Endothelial cell (in vitro differentiated cells): ENCODE data around the gene MVK. TPM values are rescaled to one million over a fixed set of nuclear protein-coding genes. Genes with fewer than 3 reads are reported as not detected.

Source experiments
- DNase-seq: peaks from one replicate; pipeline ENCODE4 v3.0.0; 2021; ENCODE audit warnings: low spot score
- H3K27ac Mint-ChIP-seq: one replicate; pipeline ENCODE4 v1.8.0; 2021; ENCODE audit warnings: mixed read lengths, inconsistent platforms; ENCODE audit not compliant: unreplicated experiment
- H3K27me3 Mint-ChIP-seq: one replicate; pipeline ENCODE4 v1.8.0; 2021; ENCODE audit warnings: mild to moderate bottlenecking, moderate library complexity, mixed read lengths, inconsistent platforms; ENCODE audit not compliant: unreplicated experiment
- H3K36me3 Mint-ChIP-seq: one replicate; pipeline ENCODE4 v1.8.0; 2021; ENCODE audit warnings: mild to moderate bottlenecking, low read depth, mixed read lengths, inconsistent platforms; ENCODE audit not compliant: unreplicated experiment
- H3K4me1 Mint-ChIP-seq: one replicate; pipeline ENCODE4 v1.8.0; 2021; ENCODE audit warnings: mild to moderate bottlenecking, mixed read lengths, inconsistent platforms; ENCODE audit not compliant: unreplicated experiment
- H3K4me3 Mint-ChIP-seq: one replicate; pipeline ENCODE4 v1.8.0; 2021; ENCODE audit warnings: mild to moderate bottlenecking, mixed read lengths, inconsistent platforms; ENCODE audit not compliant: unreplicated experiment
- H3K9me3 Mint-ChIP-seq: one replicate; pipeline ENCODE4 v1.8.0; 2021; ENCODE audit warnings: mixed read lengths, inconsistent platforms; ENCODE audit not compliant: unreplicated experiment
- CTCF ChIP-seq: fragments of 200-600 bp; sonication (generic); IDR thresholded peaks from one replicate; pipeline ENCODE4 v1.5.0; 2021; ENCODE audit warnings: antibody characterized with exemption; ENCODE audit not compliant: unreplicated experiment
- long read RNA-seq: library from polyadenylated mRNA; unstranded; transcript quantifications from one replicate; pipeline ENCODE4 v2.0.0, GENCODE V29; 2020; ENCODE audit not compliant: unreplicated experiment
- total RNA-seq: library from RNA; stranded (reverse); fragmentation: NEBNext Ultra II Directional; extraction: Animal tissue kit (Norgen Biotek cat#: 25700); gene quantifications from one replicate; pipeline ENCODE4 v1.2.1, GENCODE V29; 2021; ENCODE audit not compliant: unreplicated experiment

Gene MVK
- 40.7 TPM for total RNA-seq
- long read RNA-seq, transcript MVK-201 (11 exons, 1,956 nt), result major isoform, 27 of 33 reads
- long read RNA-seq, partial matches to known transcripts, result 2 of 33 reads
- long read RNA-seq, other reads (novel, unspliced or antisense), result 2 of 33 reads

- H3K36me3 Mint-ChIP-seq, result peaks cover 10% of the 10 kb centered on the region
- TF ChIP-seq CTCF, result no peak
- peak within 1 kb of the TSS; percentile 94 for H3K4me3 Mint-ChIP-seq
- peaks cover 40% of the 10 kb centered on the region for H3K4me1 Mint-ChIP-seq
- DNase-seq, result peak; percentile 97
- peak within 1 kb of the TSS; percentile 78 for H3K27ac Mint-ChIP-seq
- no peaks in the 10 kb centered on the region for H3K9me3 Mint-ChIP-seq
- peaks cover 2% of the 10 kb centered on the region for H3K27me3 Mint-ChIP-seq
Observed at GRCh38 chr12:109573029-109573913, at the start of gene MVK, which contains the start of gene MMAB. MVK (plus strand) TSS chr12:109573794; CDS start chr12:109574823, 1,029 bp downstream. MMAB (minus strand) TSS chr12:109573504; CDS start chr12:109573480, 24 bp downstream.

GRCh38 chr12:109524466-109525278 is 48.9 kb upstream of the MVK start:
- no peak for TF ChIP-seq CTCF
- H3K4me1 Mint-ChIP-seq, result peaks cover 9% of the 10 kb centered on the region
- peaks cover 10% of the 10 kb centered on the region for H3K27me3 Mint-ChIP-seq
- no peak for DNase-seq
- no peak overlapping the region for H3K27ac Mint-ChIP-seq
- no peaks in the 10 kb centered on the region for H3K9me3 Mint-ChIP-seq
- H3K4me3 Mint-ChIP-seq, result no peak overlapping the region
- H3K36me3 Mint-ChIP-seq, result peaks cover 52% of the 10 kb centered on the region

GRCh38 chr12:109525279-109525585 is 48.4 kb upstream of the MVK start:
- H3K27me3 Mint-ChIP-seq, result peaks cover 10% of the 10 kb centered on the region
- no peak overlapping the region for H3K4me3 Mint-ChIP-seq
- no peak for DNase-seq
- H3K4me1 Mint-ChIP-seq, result peaks cover 3% of the 10 kb centered on the region
- no peak for TF ChIP-seq CTCF
- no peak overlapping the region for H3K27ac Mint-ChIP-seq
- peaks cover 57% of the 10 kb centered on the region for H3K36me3 Mint-ChIP-seq
- no peaks in the 10 kb centered on the region for H3K9me3 Mint-ChIP-seq

GRCh38 chr12:109527489-109528123 is 46.0 kb upstream of the MVK start:
- H3K4me3 Mint-ChIP-seq, result no peak overlapping the region
- peaks cover 48% of the 10 kb centered on the region for H3K36me3 Mint-ChIP-seq
- H3K4me1 Mint-ChIP-seq, result no peaks in the 10 kb centered on the region
- H3K27me3 Mint-ChIP-seq, result peaks cover 8% of the 10 kb centered on the region
- DNase-seq, result no peak
- H3K27ac Mint-ChIP-seq, result no peak overlapping the region
- TF ChIP-seq CTCF, result no peak
- no peaks in the 10 kb centered on the region for H3K9me3 Mint-ChIP-seq
